NCI-H460 (cell line): Measurements from ENCODE around the gene TMEM238L. TPM values are rescaled to one million over a fixed set of nuclear protein-coding genes. Genes with fewer than 3 reads are reported as not detected.

ENCODE experiments used
- DNase-seq: peaks from one replicate; pipeline ENCODE4 v3.0.0-alpha.2; 2016; ENCODE audit warnings: low read depth; ENCODE audit errors: extremely low read depth
- small RNA-seq, 2 experiments: library from RNA; depleted of rRNA; stranded (forward); fragments of <200 nt; gene quantifications; one replicate each; pipeline ENCODE3, GENCODE V24; 2014
- total RNA-seq: library from RNA; depleted of rRNA; stranded (reverse); fragments of >200 nt; shearing (Covaris generic); gene quantifications from 2 replicates; pipeline ENCODE4 v1.2.3, GENCODE V29; 2014; rRNA removed

Gene TMEM238L
- total RNA-seq, 1 experiment from 2014 or later: not detected

- DNase-seq: no peak
Observed at GRCh38 chr17:10752696-10753095, 51.2 kb downstream of the TMEM238L start.

- DNase-seq: no peak
Observed at GRCh38 chr17:10751563-10751962, 52.3 kb downstream of the TMEM238L start.

GRCh38 chr17:10750210-10750609 is 53.7 kb downstream of the TMEM238L start:
- DNase-seq: no peak

GRCh38 chr17:10748531-10749181 is 55.2 kb downstream of the TMEM238L start:
- no peak for DNase-seq

GRCh38 chr17:10745231-10745630 is 58.7 kb downstream of the TMEM238L start:
- no peak for DNase-seq

Small RNAs within 50 kb of the gene (small RNA-seq; reads per million reads assigned to genes)
- gene AC015908.2 (0 reads per million in 2 experiments), gene TMEM238L (0 reads per million in 2 experiments)

Other genes with a start within 250 kb of the TMEM238L start
- 0.06 and 0.40 TPM in 2 replicates for gene MYH3, start 146.8 kb downstream of the TMEM238L start, total RNA-seq
- 51.1 and 62.8 TPM in 2 replicates for gene SCO1, start 106.6 kb downstream of the TMEM238L start, total RNA-seq
- 30.5 and 32.8 TPM in 2 replicates for gene ADPRM, start 106.5 kb downstream of the TMEM238L start, total RNA-seq
- 0.05 TPM in 1 of 2 replicates, not detected in the other for gene TMEM220, start 74.1 kb downstream of the TMEM238L start, total RNA-seq
- not detected in 2 replicates for gene PIRT, start 34.0 kb upstream of the TMEM238L start, total RNA-seq